HTR-8/SVneo (cell line): ENCODE data around the gene GLP2R.
"Not testable (repeated sequence)": the region's sequence is repeated elsewhere in the genome, so short reads cannot be mapped to it uniquely, and the experiment has no call there.

ENCODE experiments used
- DNase-seq: peaks from one replicate; pipeline ENCODE4 v3.0.0; 2011; ENCODE audit warnings: low spot score, mixed read lengths; ENCODE audit not compliant: insufficient read length
- FAIRE-seq: peaks from 2 replicates; lab custom pipeline; 2011; peaks lifted over from hg19 to GRCh38; lab: Jason Lieb, UNC

GLP2R gene

GRCh38 chr17:9825641-9826150 is at the start of gene GLP2R:
GLP2R (plus strand) TSS chr17:9825924; CDS start chr17:9826064, 140 bp downstream.
- no peak for FAIRE-seq
- no peak for DNase-seq

GRCh38 chr17:9776911-9777310 is 48.8 kb upstream of the GLP2R start:
- no peak for DNase-seq
- FAIRE-seq, result no peak

GRCh38 chr17:9780552-9780951 is 45.2 kb upstream of the GLP2R start:
- FAIRE-seq, result no peak

GRCh38 chr17:9783050-9783449 is 42.7 kb upstream of the GLP2R start:
- FAIRE-seq (no peak), DNase-seq (no peak)

More at GRCh38 chr17:9780552-9780951, 45.2 kb upstream of the GLP2R start:
- DNase-seq, result no peak

GRCh38 chr17:9783465-9783864 is 42.3 kb upstream of the GLP2R start:
- FAIRE-seq, DNase-seq: not testable (repeated sequence)

- DNase-seq (no peak), FAIRE-seq (no peak)
Observed at GRCh38 chr17:9784544-9784943, 41.2 kb upstream of the GLP2R start.

- no peak for DNase-seq
- no peak for FAIRE-seq
Observed at GRCh38 chr17:9788601-9789000, 37.1 kb upstream of the GLP2R start.

GRCh38 chr17:9790316-9790715 is 35.4 kb upstream of the GLP2R start:
- FAIRE-seq (no peak), DNase-seq (no peak)

- FAIRE-seq, result no peak
Observed at GRCh38 chr17:9790889-9791876, 34.5 kb upstream of the GLP2R start, which contains the start of gene DHRS7C. DHRS7C (minus strand) TSS chr17:9791592; CDS start chr17:9791284, 308 bp downstream.

GRCh38 chr17:9792181-9792840 is 33.4 kb upstream of the GLP2R start:
- DNase-seq (no peak), FAIRE-seq (no peak)

More at GRCh38 chr17:9790889-9791876, 34.5 kb upstream of the GLP2R start, which contains the start of gene DHRS7C:
- DNase-seq, result no peak

GRCh38 chr17:9798008-9798407 is 27.7 kb upstream of the GLP2R start:
- FAIRE-seq (no peak), DNase-seq (no peak)

GRCh38 chr17:9798724-9799123 is 27.0 kb upstream of the GLP2R start:
- FAIRE-seq (no peak), DNase-seq (no peak)

GRCh38 chr17:9801505-9801904 is 24.2 kb upstream of the GLP2R start:
- FAIRE-seq (no peak), DNase-seq (no peak)

GRCh38 chr17:9802294-9802693 is 23.4 kb upstream of the GLP2R start:
- DNase-seq (peak; percentile 64), FAIRE-seq (peak; percentile 48)

- peak; percentile 10 for DNase-seq
Observed at GRCh38 chr17:9802697-9803096, 23.0 kb upstream of the GLP2R start.

GRCh38 chr17:9805769-9806168 is 20.0 kb upstream of the GLP2R start:
- no peak for DNase-seq
- no peak for FAIRE-seq

More at GRCh38 chr17:9802697-9803096, 23.0 kb upstream of the GLP2R start:
- FAIRE-seq, result no peak

GRCh38 chr17:9806699-9807098 is 19.0 kb upstream of the GLP2R start:
- DNase-seq (no peak), FAIRE-seq (no peak)

- no peak for FAIRE-seq
Observed at GRCh38 chr17:9809409-9809808, 16.3 kb upstream of the GLP2R start.

GRCh38 chr17:9810100-9810949 is 15.4 kb upstream of the GLP2R start:
- DNase-seq (no peak), FAIRE-seq (no peak)

More at GRCh38 chr17:9809409-9809808, 16.3 kb upstream of the GLP2R start:
- DNase-seq, result no peak

- DNase-seq, result no peak
- no peak for FAIRE-seq
Observed at GRCh38 chr17:9811086-9811485, 14.6 kb upstream of the GLP2R start.
